SKM-1 (cell line): ENCODE results near the gene PATE3.

ENCODE experiments used
- DNase-seq: peaks from one replicate; lab custom pipeline; 2025; ENCODE audit not compliant: unreplicated experiment; lab: John Stamatoyannopoulos, UW

PATE3 gene, protein sequence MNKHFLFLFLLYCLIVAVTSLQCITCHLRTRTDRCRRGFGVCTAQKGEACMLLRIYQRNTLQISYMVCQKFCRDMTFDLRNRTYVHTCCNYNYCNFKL

GRCh38 chr11:125787827-125788226 is at the start of gene PATE3:
Gene PATE3, plus strand, starts transcription at chr11:125788127. Its CDS starts 25 bp downstream, at chr11:125788152.
- no peak for DNase-seq

DNA sequence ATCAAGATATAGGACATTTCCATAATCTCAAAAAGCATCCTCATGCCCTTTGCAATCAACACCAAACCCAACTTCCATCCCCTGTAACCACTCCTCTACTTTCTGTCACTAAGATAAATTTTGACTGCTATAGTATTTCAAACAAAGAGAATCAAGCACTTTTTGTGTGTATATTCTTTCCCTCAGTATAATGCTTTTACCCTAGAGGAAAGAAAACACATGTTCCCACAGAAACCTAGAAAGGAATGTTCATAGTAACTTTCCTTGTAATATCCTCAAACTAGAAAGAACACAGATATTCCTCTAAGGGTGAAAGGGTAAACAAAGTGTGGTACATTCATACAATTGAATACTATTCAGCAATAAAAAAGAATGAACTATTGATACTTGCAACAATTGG is 47.3 kb upstream of the PATE3 start:
- DNase-seq, result no peak

GRCh38 chr11:125743681-125744080 is 44.2 kb upstream of the PATE3 start:
- DNase-seq, result no peak

DNA sequence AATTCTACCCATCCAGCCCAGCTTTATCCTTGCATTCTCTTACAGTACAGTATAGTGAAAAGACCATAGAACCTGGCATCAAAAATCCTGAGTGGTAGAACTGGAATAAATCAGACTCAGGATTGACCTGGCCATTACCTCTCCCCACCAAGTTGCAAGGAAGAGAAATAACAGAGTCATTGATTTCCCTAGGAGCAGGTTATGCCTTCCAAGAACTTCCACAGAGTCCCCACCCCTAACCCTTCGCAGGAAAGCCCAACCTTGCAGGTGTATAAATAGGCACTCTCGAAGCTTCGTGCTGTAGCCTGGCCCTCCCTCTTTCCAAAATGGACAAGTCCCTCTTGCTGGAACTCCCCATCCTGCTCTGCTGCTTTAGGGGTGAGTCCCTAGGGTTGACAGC is 41.9 kb upstream of the PATE3 start, which contains the start of gene PATE1:
Gene PATE1 (plus strand): TSS at position 301 of the 400 bp plus-strand sequence. CDS start 26 bp downstream, at position 327.
- DNase-seq, result no peak

GRCh38 chr11:125750629-125751028 is 37.3 kb upstream of the PATE3 start:
- no peak for DNase-seq

- DNase-seq, result no peak
Observed at GRCh38 chr11:125756050-125756449, 31.9 kb upstream of the PATE3 start.

DNA sequence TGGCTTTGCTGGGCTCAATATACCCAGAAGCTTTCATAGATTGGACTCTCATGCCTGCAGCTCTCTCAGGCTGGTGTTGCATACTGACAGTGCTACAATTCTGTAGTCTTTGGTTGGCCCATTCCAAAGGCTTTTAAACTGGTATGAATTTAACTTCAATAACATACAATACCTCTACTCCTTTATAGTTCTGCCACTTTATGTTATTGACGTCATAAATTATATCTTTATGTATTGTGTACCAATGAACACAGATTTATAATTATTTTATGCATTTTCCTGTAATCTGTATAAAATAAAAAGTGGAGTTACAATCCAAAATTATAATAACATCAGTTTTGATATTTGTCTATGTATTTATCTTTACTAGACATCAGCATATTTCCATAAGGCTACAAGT is 25.5 kb upstream of the PATE3 start:
- DNase-seq, result no peak

DNA sequence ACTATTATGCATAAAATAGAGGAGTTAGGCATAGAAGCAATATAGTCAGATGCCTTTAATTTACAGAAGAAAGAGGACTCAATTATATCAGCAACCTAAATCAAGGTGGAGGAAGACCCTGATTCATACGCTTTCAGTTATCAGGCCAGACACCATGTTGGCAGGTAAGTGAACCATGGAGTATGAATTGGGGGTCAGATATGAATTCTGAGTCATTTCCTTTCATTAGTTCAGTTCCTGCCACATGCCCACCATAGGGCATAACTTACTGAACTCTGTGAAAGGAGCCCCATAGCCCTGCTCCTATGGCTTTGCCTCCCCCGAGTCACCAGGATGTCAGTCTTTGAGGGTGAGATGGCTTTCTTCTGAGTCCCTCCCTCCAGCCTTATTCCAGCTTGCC is 24.4 kb upstream of the PATE3 start:
- no peak for DNase-seq

DNA sequence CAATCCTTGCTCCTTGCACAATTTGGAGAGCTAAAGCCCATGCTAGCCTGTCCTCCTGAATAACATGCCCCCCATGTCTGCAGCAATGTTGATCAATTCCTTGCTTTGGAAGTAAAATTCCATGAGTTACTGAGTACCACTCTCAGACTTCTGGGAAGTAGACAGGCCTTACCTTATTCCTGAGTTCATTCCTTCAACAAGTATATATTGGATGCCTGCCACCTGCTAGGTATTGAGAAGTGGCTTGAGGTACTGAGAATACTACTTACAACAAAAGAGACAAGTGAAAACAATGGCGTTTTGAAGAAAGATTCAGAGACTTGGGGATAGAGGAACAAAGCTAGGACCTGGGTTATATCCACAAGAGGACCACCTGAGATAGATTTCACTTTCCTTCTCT is 21.7 kb upstream of the PATE3 start:
- DNase-seq, result no peak

DNA sequence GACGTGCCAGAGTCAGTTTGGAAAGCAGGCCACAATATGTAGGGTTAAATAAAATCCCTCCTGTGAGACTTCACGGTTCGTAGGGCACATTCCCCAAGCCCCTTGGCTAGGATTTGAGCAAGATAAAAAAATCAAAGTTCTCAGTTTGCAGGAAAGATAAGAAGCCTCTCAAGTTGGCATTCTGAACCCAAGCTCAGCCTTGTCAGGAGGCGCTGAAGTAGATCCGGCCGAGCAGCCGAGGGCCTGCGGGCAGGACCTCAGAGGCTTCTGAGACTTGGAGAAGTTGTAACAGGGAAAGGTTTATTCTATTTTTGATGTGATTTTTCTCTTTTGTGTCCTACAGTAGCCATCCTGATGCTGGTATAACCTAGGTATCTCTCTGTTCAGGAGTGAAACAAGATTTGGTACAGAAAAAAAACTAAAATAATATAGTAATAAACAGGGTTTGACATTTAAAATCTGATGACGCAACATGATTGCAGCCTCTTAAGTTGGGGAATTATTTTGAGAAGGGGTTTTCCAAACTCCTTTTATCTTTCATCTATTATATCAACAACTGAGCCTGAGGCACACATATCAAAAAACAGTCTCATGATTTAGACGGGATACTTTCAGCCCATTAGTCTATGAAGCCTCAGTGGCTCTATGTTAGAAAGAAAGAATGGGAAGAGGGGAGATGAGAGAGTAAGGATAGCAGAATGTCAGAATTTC is 19.4 kb upstream of the PATE3 start:
- no peak for DNase-seq

- DNase-seq, result no peak
Observed at GRCh38 chr11:125770583-125770982, 17.3 kb upstream of the PATE3 start.

GRCh38 chr11:125772834-125773505 is 15.0 kb upstream of the PATE3 start:
- DNase-seq, result no peak

GRCh38 chr11:125773516-125773915 is 14.4 kb upstream of the PATE3 start:
- no peak for DNase-seq

DNA sequence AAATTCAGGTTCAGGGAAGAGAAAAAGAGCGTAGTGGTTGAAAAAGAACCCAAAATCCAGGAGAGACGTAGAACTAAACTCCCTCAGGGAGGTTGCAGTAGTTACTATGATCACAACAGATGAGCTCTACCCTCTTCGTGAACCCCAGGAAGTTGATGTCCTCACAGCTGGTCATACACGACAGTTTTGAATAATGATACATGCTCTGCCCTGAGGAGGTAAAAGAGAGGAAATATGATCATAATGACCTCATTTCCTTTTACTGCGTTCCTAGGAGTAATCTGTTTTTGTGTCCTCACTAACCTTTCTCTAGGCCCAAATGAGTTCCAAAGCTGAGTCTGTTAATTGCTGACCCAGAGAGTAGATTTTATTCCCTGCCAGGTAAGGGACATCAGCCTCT is 10.6 kb upstream of the PATE3 start:
- DNase-seq, result no peak

DNA sequence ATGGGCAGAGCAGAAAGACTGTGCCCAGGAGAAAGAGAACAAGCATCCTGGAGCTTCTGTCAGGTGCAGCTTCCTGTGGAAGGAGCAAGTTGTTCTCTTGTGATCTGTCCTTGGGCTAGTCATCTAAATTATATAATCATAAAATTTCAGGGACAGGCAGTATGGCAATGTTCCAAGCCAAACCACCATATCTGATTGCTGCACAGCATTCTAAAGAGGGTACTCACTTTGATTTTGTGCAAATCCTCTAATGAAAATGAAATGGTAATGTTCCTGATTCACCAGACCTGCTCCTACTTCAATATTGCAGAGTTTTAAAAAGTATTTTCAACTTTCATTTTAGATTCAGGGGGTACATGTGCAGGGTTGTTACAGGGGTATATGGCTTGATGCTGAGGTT is 9.2 kb upstream of the PATE3 start, which contains the start of gene PATE2:
Gene PATE2 (minus strand): TSS at position 101 of the 400 bp plus-strand sequence. CDS start 55 bp downstream, at position 46.
- DNase-seq, result no peak

GRCh38 chr11:125784678-125785077 is 3.2 kb upstream of the PATE3 start:
- no peak for DNase-seq

GRCh38 chr11:125790825-125791224 is 2.9 kb downstream of the PATE3 start:
- DNase-seq, result no peak

DNA sequence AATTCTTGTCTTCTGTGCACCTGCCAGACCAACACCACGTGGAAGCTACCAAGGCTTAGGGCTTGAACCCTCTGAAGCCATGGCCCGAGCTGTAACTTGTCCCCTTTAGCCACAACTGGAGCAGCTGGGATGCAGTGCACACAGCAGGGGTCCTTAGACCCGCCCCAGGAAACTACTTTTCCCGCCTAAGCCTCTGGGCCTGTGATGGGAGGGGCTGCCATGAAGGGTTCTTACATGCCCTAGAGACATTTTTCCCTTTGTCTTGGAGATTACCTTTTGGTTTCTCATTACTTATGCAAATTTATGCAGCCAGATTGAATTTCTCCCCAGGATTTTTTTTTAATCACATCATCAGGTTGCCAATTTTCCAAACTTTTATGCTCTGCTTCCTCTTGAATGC is 9.7 kb downstream of the PATE3 start:
- DNase-seq, result no peak

GRCh38 chr11:125799808-125800207 is 11.9 kb downstream of the PATE3 start:
- DNase-seq, result no peak

DNA sequence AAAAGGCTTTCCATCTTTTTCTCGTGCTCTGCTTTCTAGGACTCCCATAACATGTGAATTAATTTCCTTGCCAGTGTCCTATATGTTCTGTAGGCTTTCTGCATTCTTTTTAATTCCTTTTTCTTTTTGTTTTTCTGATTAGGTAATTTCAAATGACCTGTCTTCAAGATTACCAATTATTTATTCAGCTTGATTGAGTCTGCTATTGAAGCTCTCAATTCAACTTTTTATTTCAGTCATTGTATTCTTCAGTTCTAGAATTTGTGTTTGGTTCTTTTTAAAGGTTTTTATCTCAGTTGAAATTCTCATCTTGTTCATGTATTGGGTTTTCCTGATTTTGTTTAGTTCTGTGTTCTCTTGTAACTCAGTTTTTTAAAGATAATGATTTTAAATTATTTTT is 14.5 kb downstream of the PATE3 start:
- no peak for DNase-seq

DNA sequence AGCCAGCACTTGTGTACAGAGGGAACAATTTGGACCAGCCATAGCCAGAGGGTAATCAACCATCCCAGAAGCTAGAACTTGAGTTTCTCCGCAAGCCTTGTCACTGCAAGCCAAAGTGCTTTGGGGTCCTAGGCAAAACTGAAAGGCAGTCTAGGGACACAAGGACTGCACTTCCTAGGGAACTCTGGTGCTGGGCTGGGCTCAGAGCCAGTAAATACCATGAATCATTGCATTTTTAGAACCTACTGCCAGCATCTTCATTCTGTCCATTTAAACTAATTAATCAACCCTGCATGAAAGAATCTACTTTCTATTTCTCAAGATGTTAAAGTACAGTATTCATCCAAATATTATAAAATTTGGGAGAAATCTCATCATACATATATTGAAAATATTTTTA is 20.0 kb downstream of the PATE3 start:
- no peak for DNase-seq

- DNase-seq, result no peak
Observed at GRCh38 chr11:125833016-125833415, 45.1 kb downstream of the PATE3 start, which contains the start of gene PATE4. Gene PATE4, plus strand, starts transcription at chr11:125833316. Its CDS starts 44 bp downstream, at chr11:125833360.
